Natural killer cell (primary cell): ENCODE data around the gene B4GALT2. TPM values are rescaled to one million over a fixed set of nuclear protein-coding genes. Genes with fewer than 3 reads are reported as not detected.

Source experiments
- ATAC-seq, 3 donors: fragments of 150-1000 bp in 2 of 3; fragments of 200-7000 bp in 1 of 3; cut with Tn5 transposase; 1 replicate in 1 of 3; 2 replicates in 2 of 3; pipeline ENCODE4 v1.10.0; 2021; ENCODE audit warnings: mild to moderate bottlenecking in 2 of 3, moderate library complexity in 2 of 3
- DNase-seq, 2 donors: peaks; one replicate each; pipeline versions ENCODE4 v3.0.0 to v3.0.0-alpha.2; 2013 to 2021; ENCODE audit warnings: mixed read lengths in 1 of 2
- H3K27ac ChIP-seq: one replicate; pipeline ENCODE4 v1.5.1; 2013; ENCODE audit warnings: mild to moderate bottlenecking, low read length
- H3K27me3 ChIP-seq: one replicate; pipeline ENCODE4 v1.6.1; 2013; ENCODE audit warnings: low read length; ENCODE audit not compliant: control insufficient read depth, insufficient read depth
- H3K36me3 ChIP-seq: one replicate; pipeline ENCODE4 v1.6.1; 2013; ENCODE audit warnings: low read length; ENCODE audit not compliant: control insufficient read depth, insufficient read depth
- H3K4me1 ChIP-seq: one replicate; pipeline ENCODE4 v1.6.1; 2013; ENCODE audit warnings: low read length; ENCODE audit not compliant: control insufficient read depth, insufficient read depth
- H3K4me3 ChIP-seq: one replicate; pipeline ENCODE4 v1.5.1; 2013; ENCODE audit warnings: low read length
- H3K9me3 ChIP-seq: one replicate; pipeline ENCODE4 v1.6.1; 2013; ENCODE audit warnings: low read length; ENCODE audit not compliant: control insufficient read depth, insufficient read depth
- H3K27ac Mint-ChIP-seq, 2 donors: one replicate each; pipeline ENCODE4 v1.8.0; 2022; ENCODE audit warnings: mild to moderate bottlenecking in 2 of 2, mixed read lengths in 2 of 2, moderate library complexity in 1 of 2
- H3K27me3 Mint-ChIP-seq, 2 donors: one replicate each; pipeline ENCODE4 v1.8.0; 2022; ENCODE audit warnings: low read depth in 2 of 2, mixed read lengths in 2 of 2
- H3K36me3 Mint-ChIP-seq: one replicate; pipeline ENCODE4 v1.8.0; 2022; ENCODE audit warnings: mixed read lengths
- H3K4me1 Mint-ChIP-seq, 2 donors: one replicate each; pipeline ENCODE4 v1.8.0; 2022; ENCODE audit warnings: mixed read lengths in 2 of 2
- H3K4me3 Mint-ChIP-seq: one replicate; pipeline ENCODE4 v1.8.0; 2022; ENCODE audit warnings: mild to moderate bottlenecking, moderate library complexity, mixed read lengths
- H3K9me3 Mint-ChIP-seq, 2 donors: one replicate each; pipeline ENCODE4 v1.8.0; 2022; ENCODE audit warnings: mixed read lengths in 2 of 2
- CTCF ChIP-seq: fragments of 200-600 bp; IDR thresholded peaks from one replicate; pipeline ENCODE4 v1.8.0; 2022; ENCODE audit warnings: antibody characterized with exemption
- WGBS: methylation state at CpG from one replicate; pipeline ENCODE4 v1.1.7; 2013; ENCODE audit warnings: missing lambda C conversion rate; ENCODE audit not compliant: insufficient coverage; 5-methylcytosine and 5-hydroxymethylcytosine counted together
- intact Hi-C: fragments of 100-400 bp; cut with micrococcal nuclease; formaldehyde crosslinking; loops from one replicate; pipeline ENCODE4 v1.14.2; 2022
- total RNA-seq, 4 donors: library from RNA; stranded (reverse); fragments of 120-200 nt in 1 of 4; gene quantifications; one replicate each; pipeline versions ENCODE4 v1.2.3 to v1.2.4, GENCODE V29; 2013 to 2022

Gene B4GALT2
- total RNA-seq, 3 donors from 2014 or later (not counting 1 experiment from before 2014, with no cell fraction given) = 1.5 to 5.5 (median 2.2) TPM

GRCh38 chr1:43981636-43982035 lies 2.6 kb downstream of the B4GALT2 start:
- WGBS = 96% methylated on average over 20 of the region's 20 CpGs
- no peak for DNase-seq
- H3K9me3 Mint-ChIP-seq = no peaks in the 10 kb centered on the region
- no peak overlapping the region for H3K4me3 ChIP-seq
- peaks cover 24% of the 10 kb centered on the region for H3K4me1 ChIP-seq
- intact Hi-C loops = no loop called here
- no peak overlapping the region for H3K27ac ChIP-seq
- peaks cover 17 to 44% of the 10 kb centered on the region in 2 donors for H3K4me1 Mint-ChIP-seq
- H3K27me3 ChIP-seq = no peaks in the 10 kb centered on the region
- no peaks in the 10 kb centered on the region for H3K27me3 Mint-ChIP-seq
- no peak overlapping the region for H3K4me3 Mint-ChIP-seq
- TF ChIP-seq CTCF = no peak
- peaks cover 9% of the 10 kb centered on the region for H3K36me3 Mint-ChIP-seq
- H3K9me3 ChIP-seq = no peaks in the 10 kb centered on the region
- peaks cover 14% of the 10 kb centered on the region for H3K36me3 ChIP-seq
- ATAC-seq = no peak
- no peak overlapping the region for H3K27ac Mint-ChIP-seq

- no peak for DNase-seq
- Mint-ChIP-seq H3K9me3 (no peaks in the 10 kb centered on the region), H3K27me3 (no peaks in the 10 kb centered on the region), H3K27ac (no peak overlapping the region), H3K4me1 (peaks cover 11 to 38% of the 10 kb centered on the region in 2 donors), H3K36me3 (peaks cover 5% of the 10 kb centered on the region), H3K4me3 (no peak overlapping the region)
- no peak for ATAC-seq
- no peak for TF ChIP-seq CTCF
- 89% methylated on average over 8 of the region's 8 CpGs for WGBS
- no peaks in the 10 kb centered on the region for H3K27me3 ChIP-seq
- intact Hi-C loops = no loop called here
- H3K9me3 ChIP-seq = no peaks in the 10 kb centered on the region
- H3K4me3 ChIP-seq = no peak overlapping the region
- peaks cover 20% of the 10 kb centered on the region for H3K4me1 ChIP-seq
- H3K36me3 ChIP-seq = peaks cover 8% of the 10 kb centered on the region
- H3K27ac ChIP-seq = no peak overlapping the region
These were observed 3.2 kb downstream of the B4GALT2 start for GRCh38 chr1:43982241-43982640.

DNA sequence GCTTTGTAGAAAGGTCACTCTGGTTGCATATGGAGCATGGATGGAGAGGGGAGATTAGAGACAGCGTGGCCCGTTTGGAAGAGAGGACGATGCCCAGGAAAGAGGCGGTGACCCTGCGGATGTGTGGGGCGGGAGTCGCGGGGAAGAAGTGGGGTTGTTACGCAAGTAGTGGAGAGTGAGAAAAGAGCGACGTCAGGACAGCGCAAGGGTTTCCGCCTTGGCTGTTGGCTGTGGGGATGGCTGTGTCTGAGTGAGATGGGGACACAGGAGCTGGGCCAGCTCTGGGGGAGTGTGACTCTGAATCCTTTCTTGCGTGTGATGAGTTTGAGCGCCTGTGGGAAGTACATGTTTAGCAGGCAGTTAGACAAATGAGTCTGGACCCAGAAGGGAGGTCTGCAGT lies 3.8 kb downstream of the B4GALT2 start:
- no peaks in the 10 kb centered on the region for H3K36me3 Mint-ChIP-seq
- no peaks in the 10 kb centered on the region for H3K27me3 Mint-ChIP-seq
- ATAC-seq (no peak), DNase-seq (no peak)
- no peak overlapping the region for H3K4me3 Mint-ChIP-seq
- H3K27ac Mint-ChIP-seq = no peak overlapping the region
- no peaks in the 10 kb centered on the region for H3K9me3 Mint-ChIP-seq
- Histone ChIP-seq H3K9me3 (no peaks in the 10 kb centered on the region), H3K4me1 (peaks cover 20% of the 10 kb centered on the region), H3K27ac (no peak overlapping the region), H3K4me3 (no peak overlapping the region), H3K36me3 (peaks cover 3% of the 10 kb centered on the region), H3K27me3 (no peaks in the 10 kb centered on the region)
- WGBS = 86% methylated on average over 15 of the region's 15 CpGs
- intact Hi-C loops = no loop called here
- H3K4me1 Mint-ChIP-seq = peaks cover 6 to 32% of the 10 kb centered on the region in 2 donors
- TF ChIP-seq CTCF = no peak

- TF ChIP-seq CTCF = no peak
- Histone ChIP-seq H3K36me3 (no peaks in the 10 kb centered on the region), H3K9me3 (no peaks in the 10 kb centered on the region), H3K27me3 (no peaks in the 10 kb centered on the region), H3K4me3 (no peak overlapping the region), H3K4me1 (peaks cover 14% of the 10 kb centered on the region), H3K27ac (no peak overlapping the region)
- H3K27ac Mint-ChIP-seq = no peak overlapping the region
- DNase-seq = no peak
- intact Hi-C loops = no loop called here
- WGBS = 92% methylated on average over 12 of the region's 12 CpGs
- no peak overlapping the region for H3K4me3 Mint-ChIP-seq
- H3K4me1 Mint-ChIP-seq = peaks cover under 1 to 28% of the 10 kb centered on the region in 2 donors
- H3K36me3 Mint-ChIP-seq = no peaks in the 10 kb centered on the region
- H3K9me3 Mint-ChIP-seq = no peaks in the 10 kb centered on the region
- ATAC-seq = no peak
- no peaks in the 10 kb centered on the region for H3K27me3 Mint-ChIP-seq
These were observed 4.4 kb downstream of the B4GALT2 start for GRCh38 chr1:43983253-43983899.
